ENCODE results near the gene SLCO3A1. TPM values are rescaled to one million over a fixed set of nuclear protein-coding genes. Genes with fewer than 3 reads are reported as not detected.

Gene SLCO3A1
- total RNA-seq, 1 experiment from 2014 or later: 9.1 TPM

- POLR2A ChIA-PET: no interaction called here
- H3K4me3 Mint-ChIP-seq: no peak overlapping the region
- DNase-seq (ENCODE audit: low spot score) (no peak), ATAC-seq (no peak)
- CTCF ChIA-PET: no interaction called here
- no peak overlapping the region for H3K27ac Mint-ChIP-seq
- TF ChIP-seq TCF7 (CRISPR knock-in tag; IDR thresholded peaks at IDR 0.05; ENCODE audit: low read depth) (no peak), GTF2I (CRISPR knock-in tag; conservative IDR thresholded peaks at IDR 0.05) (no peak)
- peaks cover 24% of the 10 kb centered on the region for H3K4me1 Mint-ChIP-seq
- no peaks in the 10 kb centered on the region for H3K27me3 Mint-ChIP-seq (ENCODE audit: low read depth)
- H3K9me3 Mint-ChIP-seq: no peaks in the 10 kb centered on the region
- H3K36me3 Mint-ChIP-seq: no peaks in the 10 kb centered on the region
Measured at GRCh38 chr15:91913560-91913959, 60.1 kb downstream of the SLCO3A1 start.

GRCh38 chr15:91915576-91915975 is 62.1 kb downstream of the SLCO3A1 start:
- no peaks in the 10 kb centered on the region for H3K9me3 Mint-ChIP-seq
- H3K4me3 Mint-ChIP-seq: no peak overlapping the region
- ATAC-seq (peak; percentile 16; the same call in 1 of the 2 replicates), DNase-seq (ENCODE audit: low spot score) (no peak)
- no peak overlapping the region for H3K27ac Mint-ChIP-seq
- TF ChIP-seq ESRRA (CRISPR knock-in tag; IDR thresholded peaks at IDR 0.05; ENCODE audit: borderline replicate concordance) (no peak), ATF3 (CRISPR knock-in tag; conservative IDR thresholded peaks at IDR 0.05) (no peak), ZNF532 (CRISPR knock-in tag; IDR thresholded peaks at IDR 0.05; ENCODE audit: borderline replicate concordance) (no peak), JUN (CRISPR knock-in tag; IDR thresholded peaks at IDR 0.05) (no peak), ATF2 (CRISPR knock-in tag; IDR thresholded peaks at IDR 0.05; ENCODE audit: borderline replicate concordance, low read depth) (no peak), ZMAT4 (CRISPR knock-in tag; IDR thresholded peaks at IDR 0.05) (no peak), JAZF1 (CRISPR knock-in tag; IDR thresholded peaks at IDR 0.05) (no peak), NR2C2 (CRISPR knock-in tag; IDR thresholded peaks at IDR 0.05) (no peak), NFATC4 (CRISPR knock-in tag; IDR thresholded peaks at IDR 0.05) (no peak), ZNF281 (CRISPR knock-in tag; IDR thresholded peaks at IDR 0.05) (no peak), PREB (CRISPR knock-in tag; IDR thresholded peaks at IDR 0.05; ENCODE audit: borderline replicate concordance) (no peak), CREM (CRISPR knock-in tag; IDR thresholded peaks at IDR 0.05) (no peak), ZNF423 (CRISPR knock-in tag; IDR thresholded peaks at IDR 0.05) (no peak), KAT7 (CRISPR knock-in tag; IDR thresholded peaks at IDR 0.05; ENCODE audit: borderline replicate concordance) (no peak), SMAD4 (CRISPR knock-in tag; IDR thresholded peaks at IDR 0.05) (no peak), AR (CRISPR knock-in tag; IDR thresholded peaks at IDR 0.05) (no peak), ERG (CRISPR knock-in tag; IDR thresholded peaks at IDR 0.05) (no peak)
- ChIA-PET POLR2A (no interaction called here), CTCF (no interaction called here)
- no peaks in the 10 kb centered on the region for H3K36me3 Mint-ChIP-seq
- H3K4me1 Mint-ChIP-seq: peaks cover 12% of the 10 kb centered on the region
- no peaks in the 10 kb centered on the region for H3K27me3 Mint-ChIP-seq (ENCODE audit: low read depth)
